H1 (cell line): ENCODE data around the gene DKK2. TPM values are rescaled to one million over a fixed set of nuclear protein-coding genes. Genes with fewer than 3 reads are reported as not detected.

Experiments
- CTCF ChIA-PET: fragments of 300-600 bp; sonication (Branson Sonifier 250); formaldehyde crosslinking; loops from one replicate; lab custom pipeline; 2021; ENCODE audit not compliant: partially characterized antibody; lab: Charles Lee
- POLR2A ChIA-PET: fragments of 300-600 bp; sonication (Branson Sonifier 250); formaldehyde crosslinking; loops from one replicate; lab custom pipeline; 2021; ENCODE audit warnings: inconsistent platforms; ENCODE audit not compliant: partially characterized antibody; lab: Charles Lee
- DNase-seq, 2 experiments: peaks; one replicate each; pipeline versions ENCODE4 v3.0.0 to v3.0.0-alpha.2; 2010 to 2022; ENCODE audit warnings: low spot score in 2 of 2, low read depth in 1 of 2, mixed read lengths in 1 of 2
- FAIRE-seq: peaks from 2 replicates; lab custom pipeline; 2011; peaks lifted over from hg19 to GRCh38; lab: Jason Lieb, UNC
- H2AFZ ChIP-seq: 2 replicates; pipeline ENCODE4 v1.8.1; 2012; ENCODE audit warnings: low read length, inconsistent platforms
- H2AK5ac ChIP-seq: 2 replicates; pipeline ENCODE4 v1.6.1; 2013; ENCODE audit warnings: low read depth, low read length
- H2BK120ac ChIP-seq: replicated peaks from 2 replicates; pipeline ENCODE3; 2013; ENCODE audit warnings: low read depth, low read length, inconsistent platforms
- H2BK12ac ChIP-seq: 2 replicates; pipeline ENCODE4 v1.6.1; 2013; ENCODE audit warnings: low read depth, low read length
- H2BK15ac ChIP-seq: 2 replicates; pipeline ENCODE4 v1.6.1; 2013; ENCODE audit warnings: low read length
- H2BK20ac ChIP-seq: 2 replicates; pipeline ENCODE4 v1.6.1; 2013; ENCODE audit warnings: low read length
- H2BK5ac ChIP-seq: 2 replicates; pipeline ENCODE4 v1.6.1; 2013; ENCODE audit warnings: low read depth, low read length
- H3K14ac ChIP-seq: 2 replicates; pipeline ENCODE4 v1.6.1; 2013; ENCODE audit warnings: inconsistent platforms; ENCODE audit not compliant: insufficient read length
- H3K18ac ChIP-seq: 2 replicates; pipeline ENCODE4 v1.6.1; 2013; ENCODE audit warnings: low read length; ENCODE audit errors: extremely low read depth
- H3K23ac ChIP-seq: 2 replicates; pipeline ENCODE4 v1.6.1; 2013; ENCODE audit warnings: inconsistent platforms; ENCODE audit not compliant: insufficient read length
- H3K23me2 ChIP-seq: 2 replicates; pipeline ENCODE4 v1.6.1; 2013; ENCODE audit warnings: low read depth, low read length
- H3K27ac ChIP-seq: 2 replicates; pipeline ENCODE4 v1.6.1; 2011; ENCODE audit warnings: low read depth, low read length, inconsistent platforms
- H3K27me3 ChIP-seq, 4 experiments: replicated peaks in 1 of 4; 1 replicate in 1 of 4; 2 replicates in 3 of 4; pipeline versions ENCODE4 v1.6.1 to v1.8.1; 2011 to 2013; ENCODE audit warnings: low read length in 3 of 4, mild to moderate bottlenecking in 3 of 4, inconsistent platforms in 2 of 4, mixed read lengths in 2 of 4, moderate library complexity in 1 of 4; ENCODE audit not compliant: control insufficient read depth in 3 of 4, insufficient read depth in 3 of 4; ENCODE audit errors: extremely low read depth in 1 of 4
- H3K36me3 ChIP-seq, 4 experiments: 2 replicates each; pipeline versions ENCODE4 v1.6.1 to v1.8.1; 2011 to 2013; ENCODE audit warnings: mild to moderate bottlenecking in 4 of 4, low read length in 3 of 4, moderate library complexity in 2 of 4, control low read depth in 1 of 4, inconsistent platforms in 1 of 4; ENCODE audit not compliant: insufficient read depth in 4 of 4, control insufficient read depth in 2 of 4
- H3K4ac ChIP-seq: replicated peaks from 2 replicates; pipeline ENCODE3; 2013; ENCODE audit warnings: low read length, low read depth, mixed read lengths, inconsistent platforms; ENCODE audit not compliant: insufficient read length
- H3K4me1 ChIP-seq, 4 experiments: replicated peaks in 1 of 4; 1 replicate in 1 of 4; 2 replicates in 3 of 4; pipeline versions ENCODE4 v1.6.1 to v1.8.1; 2011 to 2013; ENCODE audit warnings: low read length in 3 of 4, inconsistent platforms in 2 of 4, mixed read lengths in 1 of 4; ENCODE audit not compliant: insufficient read depth in 4 of 4, control insufficient read depth in 3 of 4
- H3K4me2 ChIP-seq, 2 experiments: 2 replicates each; pipeline versions ENCODE4 v1.6.1 to v1.8.1; 2011 to 2013; ENCODE audit warnings: low read depth in 2 of 2, low read length in 2 of 2, control low read depth in 1 of 2, inconsistent platforms in 1 of 2, mild to moderate bottlenecking in 1 of 2; ENCODE audit not compliant: insufficient read depth in 1 of 2
- H3K4me3 ChIP-seq, 4 experiments: fragments of 200-600, 300-600 bp in 1 of 4; sonication (generic), shearing (Covaris generic), sonication (Bioruptor Twin) in 1 of 4; 2 replicates each; pipeline versions ENCODE4 v1.5.1 to v1.8.1; 2011 to 2016; ENCODE audit warnings: low read length in 4 of 4, low read depth in 3 of 4, control low read depth in 2 of 4, inconsistent platforms in 2 of 4, mild to moderate bottlenecking in 2 of 4, mixed read lengths in 1 of 4, moderate library complexity in 1 of 4; ENCODE audit not compliant: insufficient read depth in 2 of 4; ENCODE audit errors: extremely low read depth in 1 of 4
- H3K56ac ChIP-seq: replicated peaks from 2 replicates; pipeline ENCODE3; 2013; ENCODE audit warnings: low read depth, mild to moderate bottlenecking, mixed read lengths, low read length, inconsistent platforms; ENCODE audit not compliant: insufficient read length
- H3K79me1 ChIP-seq: 2 replicates; pipeline ENCODE4 v1.6.1; 2013; ENCODE audit warnings: low read depth, low read length, control low read depth
- H3K79me2 ChIP-seq, 2 experiments: 2 replicates each; pipeline versions ENCODE4 v1.6.1 to v1.8.1; 2012 to 2013; ENCODE audit warnings: low read length in 2 of 2, mild to moderate bottlenecking in 2 of 2, inconsistent platforms in 1 of 2; ENCODE audit not compliant: insufficient read depth in 2 of 2, control insufficient read depth in 1 of 2
- H3K9ac ChIP-seq, 4 experiments: replicated peaks in 1 of 4; 1 replicate in 1 of 4; 2 replicates in 3 of 4; pipeline versions ENCODE4 v1.6.1 to v1.8.1; 2011 to 2013; ENCODE audit warnings: low read depth in 3 of 4, low read length in 3 of 4, control low read depth in 2 of 4, mild to moderate bottlenecking in 2 of 4, moderate library complexity in 2 of 4, inconsistent platforms in 1 of 4; ENCODE audit errors: extremely low read depth in 1 of 4
- H3K9me3 ChIP-seq, 2 experiments: 2 replicates each; pipeline versions ENCODE4 v1.6.1 to v1.8.1; 2012 to 2013; ENCODE audit warnings: mild to moderate bottlenecking in 2 of 2, moderate library complexity in 2 of 2, control low read depth in 1 of 2, inconsistent platforms in 1 of 2, low read depth in 1 of 2, low read length in 1 of 2, mixed read lengths in 1 of 2; ENCODE audit not compliant: insufficient read depth in 2 of 2
- H4K20me1 ChIP-seq, 2 experiments: replicated peaks in 1 of 2; 2 replicates each; pipeline versions ENCODE3 to v1.8.1; 2011 to 2013; ENCODE audit warnings: inconsistent platforms in 2 of 2, low read length in 2 of 2, mild to moderate bottlenecking in 1 of 2; ENCODE audit not compliant: insufficient read depth in 2 of 2, control insufficient read depth in 1 of 2
- H4K5ac ChIP-seq: 2 replicates; pipeline ENCODE4 v1.6.1; 2013; ENCODE audit warnings: low read length, low read depth, mixed read lengths, inconsistent platforms; ENCODE audit not compliant: insufficient read length
- H4K8ac ChIP-seq: 2 replicates; pipeline ENCODE4 v1.8.0; 2013; ENCODE audit warnings: mild to moderate bottlenecking, moderate library complexity, low read length, inconsistent platforms; ENCODE audit not compliant: insufficient read depth; ENCODE audit errors: extremely low read depth
- H4K91ac ChIP-seq: replicated peaks from 2 replicates; pipeline ENCODE3; 2013; ENCODE audit warnings: low read length, mixed read lengths, inconsistent platforms; ENCODE audit not compliant: insufficient read length
- CTBP2 ChIP-seq: IDR thresholded peaks from 2 replicates; pipeline ENCODE4 v1.7.0; 2011; ENCODE audit warnings: borderline replicate concordance, mild to moderate bottlenecking, moderate library complexity, mixed read lengths, low read length; ENCODE audit not compliant: insufficient read depth, insufficient read length
- GABPA ChIP-seq: IDR thresholded peaks from 2 replicates; pipeline ENCODE4 v1.6.1; 2011; ENCODE audit warnings: mild to moderate bottlenecking, low read length, moderate library complexity, borderline replicate concordance; ENCODE audit not compliant: insufficient read depth
- NANOG ChIP-seq: IDR thresholded peaks from 2 replicates; pipeline ENCODE4 v1.6.1; 2011; ENCODE audit warnings: low read length, low read depth, mild to moderate bottlenecking, inconsistent platforms; ENCODE audit not compliant: insufficient read depth, poor library complexity, severe bottlenecking
- TEAD4 ChIP-seq: IDR thresholded peaks from 2 replicates; pipeline ENCODE4 v1.6.1; 2012; ENCODE audit warnings: low read depth, low read length, inconsistent platforms, mixed read lengths
- ZNF274 ChIP-seq: IDR thresholded peaks from 2 replicates; pipeline ENCODE4 v1.7.0; 2012; ENCODE audit warnings: low read length, borderline replicate concordance; ENCODE audit errors: extremely low read depth
- WGBS, 2 experiments: shearing (Covaris generic) in 1 of 2; methylation state at CpG; one replicate each; pipeline versions ENCODE4 v1.1.6 to v1.1.7; 2013 to 2015; ENCODE audit warnings: low lambda C conversion rate in 2 of 2, mixed read lengths in 2 of 2, inconsistent platforms in 1 of 2, low coverage in 1 of 2, missing lambda C conversion rate in 1 of 2; ENCODE audit not compliant: insufficient replicate concordance in 2 of 2, insufficient coverage in 1 of 2, insufficient read length in 1 of 2; ENCODE audit errors: extremely low coverage in 1 of 2, missing lambda C conversion rate in 1 of 2; 5-methylcytosine and 5-hydroxymethylcytosine counted together
- polyA plus RNA-seq, 7 experiments: library from polyadenylated mRNA; depleted of rRNA in 3 of 7; stranded (reverse) in 5 of 7; unstranded in 2 of 7; fragments of >200 nt in 5 of 7; fragments of 200-250 nt in 2 of 7; gene quantifications; 1 replicate in 5 of 7; 2 replicates in 1 of 7; 4 replicates in 1 of 7; pipeline versions ENCODE4 v1.2.1 to v1.2.3, GENCODE V29; 2011 to 2013; ENCODE audit warnings: missing spikeins in 2 of 7, mixed read lengths in 2 of 7
- total RNA-seq: library from RNA; stranded (reverse); fragmentation: NEBNext Ultra II Directional; extraction: Animal tissue kit (Norgen Biotek cat#: 25700); gene quantifications from 2 replicates; pipeline ENCODE4 v1.2.1, GENCODE V29; 2021
- TF ChIP-seq, protein P1 (sequence below): IDR thresholded peaks from 2 replicates; pipeline ENCODE4 v1.6.1; 2012; ENCODE audit warnings: inconsistent platforms

The DKK2 gene
- total and polyA plus RNA-seq, 2 of the 8 experiments (the other 6 are each of a cell fraction or from before 2014, with no cell fraction given) = 0.09 to 0.13 TPM

DNA sequence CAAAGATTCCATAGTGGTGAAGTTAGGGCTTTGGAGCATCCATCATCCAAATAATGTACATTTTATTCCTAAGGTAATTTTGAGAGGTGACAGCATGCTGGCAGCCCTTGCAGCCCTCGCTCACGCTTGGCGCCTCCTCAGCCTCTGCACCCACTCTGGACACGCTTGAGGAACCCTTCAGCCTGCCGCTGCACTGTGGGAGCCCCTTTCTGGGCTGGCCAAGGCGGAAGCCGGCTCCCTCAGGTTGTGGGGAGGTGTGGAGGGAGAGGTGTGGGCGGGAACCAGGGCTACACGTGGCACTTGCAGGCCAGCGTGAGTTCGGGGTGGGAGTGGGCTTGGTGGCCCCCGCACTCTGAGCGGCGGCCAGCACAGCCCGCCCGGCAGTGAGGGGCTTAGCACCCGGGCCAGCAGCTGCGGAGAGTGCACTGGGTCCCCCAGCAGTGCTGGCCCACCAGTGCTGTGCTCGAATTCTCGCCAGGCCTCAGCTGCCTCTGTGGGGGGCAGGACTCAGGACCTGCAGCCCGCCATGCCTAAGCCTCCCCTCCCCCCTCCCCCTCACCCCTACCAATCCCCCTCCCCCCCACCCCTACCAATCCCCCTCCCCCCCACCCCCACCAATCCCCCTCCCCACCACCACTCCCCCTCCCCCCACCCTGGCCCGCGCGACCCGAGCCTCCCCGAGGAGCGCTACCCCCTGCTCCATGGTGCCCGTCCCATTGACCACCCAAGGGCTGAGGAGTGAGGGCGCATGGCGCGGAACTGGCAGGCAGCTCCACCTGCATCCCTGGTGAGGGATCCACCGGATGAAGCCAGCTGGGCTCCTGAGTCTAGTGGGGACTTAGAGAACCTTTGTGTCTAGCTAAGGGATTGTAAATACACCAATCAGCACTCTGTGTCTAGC is 37.0 kb upstream of the DKK2 start:
- no peak overlapping the region for H3K14ac ChIP-seq
- H4K20me1 ChIP-seq = no peaks in the 10 kb centered on the region
- no peak overlapping the region for H2BK12ac ChIP-seq
- no peak overlapping the region for H2BK5ac ChIP-seq
- WGBS, 2 experiments = 93% methylated on average over 9 of the region's 32 CpGs; no CpG with 5 or more reads in 1 of the 2 experiments
- POLR2A ChIA-PET = no interaction called here
- TF ChIP-seq TEAD4 (no peak), CTBP2 (no peak), ZNF274 (no peak), NANOG (no peak), GABPA (no peak)
- TF ChIP-seq, protein P1, sequence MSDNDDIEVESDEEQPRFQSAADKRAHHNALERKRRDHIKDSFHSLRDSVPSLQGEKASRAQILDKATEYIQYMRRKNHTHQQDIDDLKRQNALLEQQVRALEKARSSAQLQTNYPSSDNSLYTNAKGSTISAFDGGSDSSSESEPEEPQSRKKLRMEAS = no peak
- no peaks in the 10 kb centered on the region for H3K27me3 ChIP-seq
- no peak overlapping the region for H3K23ac ChIP-seq
- H2AFZ ChIP-seq = no peak overlapping the region
- no peak for FAIRE-seq
- H4K8ac ChIP-seq = peak overlapping the region; percentile 51; the same call in 1 of the 2 replicates
- no peak for DNase-seq
- CTCF ChIA-PET = interaction anchor here (0.7 to 2.0 kb wide), 7 partner anchors 12 to 684 kb away, joined by 3 to 5 read pairs (median 3); no protein-coding TSS in a partner anchor
- peaks cover 0 to 7% of the 10 kb centered on the region in 2 experiments; a peak in 1 of 4 replicates for H3K9me3 ChIP-seq
- no peak overlapping the region for H3K27ac ChIP-seq
- H2BK15ac ChIP-seq = no peak overlapping the region
- H3K79me2 ChIP-seq = no peaks in the 10 kb centered on the region
- H2BK120ac ChIP-seq = no peak overlapping the region
- H3K4ac ChIP-seq = no peak overlapping the region
- no peak overlapping the region for H2BK20ac ChIP-seq
- H3K18ac ChIP-seq = no peak overlapping the region
- H3K4me3 ChIP-seq = no peak overlapping the region
- no peaks in the 10 kb centered on the region for H3K4me1 ChIP-seq
- H2AK5ac ChIP-seq = no peak overlapping the region
- H4K5ac ChIP-seq = no peak overlapping the region
- no peak overlapping the region for H3K9ac ChIP-seq
- no peak overlapping the region for H3K56ac ChIP-seq
- H3K4me2 ChIP-seq = no peak overlapping the region
- no peak overlapping the region for H4K91ac ChIP-seq
- no peaks in the 10 kb centered on the region for H3K79me1 ChIP-seq
- H3K36me3 ChIP-seq = peaks cover 0 to 2% (median 0%) of the 10 kb centered on the region in 4 experiments; a peak in 1 of 8 replicates
- no peaks in the 10 kb centered on the region for H3K23me2 ChIP-seq
